ENCODE measurements around the gene STK39. TPM values are rescaled to one million over a fixed set of nuclear protein-coding genes. Genes with fewer than 3 reads are reported as not detected.

Gene STK39
- total and polyA plus RNA-seq, 2 donors from 2014 or later, result 15.9 to 27.1 TPM

GRCh38 chr2:168190590-168191336 lies 56.6 kb downstream of the STK39 start:
- no peak overlapping the region for H3K4me3 ChIP-seq (ENCODE audit: low read length in 3 of 3)
- DNase-seq (no peak), FAIRE-seq (no peak)
- intact Hi-C loops (cut with DNase I), result no loop called here
- no peaks in the 10 kb centered on the region for H3K36me3 ChIP-seq (ENCODE audit: control insufficient read depth in 2 of 3, insufficient read depth in 3 of 3, low read length in 3 of 3)
- no peaks in the 10 kb centered on the region for H3K27me3 ChIP-seq (ENCODE audit: control insufficient read depth, insufficient read depth, low read length)
- no peak overlapping the region for H3K9ac ChIP-seq (ENCODE audit: low read length in 3 of 3)
- TF ChIP-seq, protein P1, sequence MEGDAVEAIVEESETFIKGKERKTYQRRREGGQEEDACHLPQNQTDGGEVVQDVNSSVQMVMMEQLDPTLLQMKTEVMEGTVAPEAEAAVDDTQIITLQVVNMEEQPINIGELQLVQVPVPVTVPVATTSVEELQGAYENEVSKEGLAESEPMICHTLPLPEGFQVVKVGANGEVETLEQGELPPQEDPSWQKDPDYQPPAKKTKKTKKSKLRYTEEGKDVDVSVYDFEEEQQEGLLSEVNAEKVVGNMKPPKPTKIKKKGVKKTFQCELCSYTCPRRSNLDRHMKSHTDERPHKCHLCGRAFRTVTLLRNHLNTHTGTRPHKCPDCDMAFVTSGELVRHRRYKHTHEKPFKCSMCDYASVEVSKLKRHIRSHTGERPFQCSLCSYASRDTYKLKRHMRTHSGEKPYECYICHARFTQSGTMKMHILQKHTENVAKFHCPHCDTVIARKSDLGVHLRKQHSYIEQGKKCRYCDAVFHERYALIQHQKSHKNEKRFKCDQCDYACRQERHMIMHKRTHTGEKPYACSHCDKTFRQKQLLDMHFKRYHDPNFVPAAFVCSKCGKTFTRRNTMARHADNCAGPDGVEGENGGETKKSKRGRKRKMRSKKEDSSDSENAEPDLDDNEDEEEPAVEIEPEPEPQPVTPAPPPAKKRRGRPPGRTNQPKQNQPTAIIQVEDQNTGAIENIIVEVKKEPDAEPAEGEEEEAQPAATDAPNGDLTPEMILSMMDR (IDR thresholded peaks at IDR 0.05; ENCODE audit: borderline replicate concordance, extremely low read depth, insufficient read depth), result no peak
- H3K4me1 ChIP-seq (ENCODE audit: control insufficient read depth in 2 of 3, insufficient read depth in 2 of 3, low read depth in 1 of 3, low read length in 3 of 3), result peaks cover 0 to 11% (median 2%) of the 10 kb centered on the region in 3 donors
- no peaks in the 10 kb centered on the region for H3K9me3 ChIP-seq (ENCODE audit: control insufficient read depth in 2 of 3, insufficient read depth in 1 of 3, low read length in 3 of 3)
- no peak overlapping the region for H3K27ac ChIP-seq (ENCODE audit: low read depth in 2 of 2, low read length in 2 of 2)

- intact Hi-C loops (cut with DNase I), result no loop called here
- TF ChIP-seq, protein P1 (IDR thresholded peaks at IDR 0.05; ENCODE audit: borderline replicate concordance, extremely low read depth, insufficient read depth), result no peak
- Histone ChIP-seq H3K4me1 (ENCODE audit: control insufficient read depth in 2 of 3, insufficient read depth in 2 of 3, low read depth in 1 of 3, low read length in 3 of 3) (peaks cover 0 to 11% (median 2%) of the 10 kb centered on the region in 3 donors), H3K36me3 (ENCODE audit: control insufficient read depth in 2 of 3, insufficient read depth in 3 of 3, low read length in 3 of 3) (no peaks in the 10 kb centered on the region), H3K27me3 (ENCODE audit: control insufficient read depth, insufficient read depth, low read length) (no peaks in the 10 kb centered on the region), H3K4me3 (ENCODE audit: low read length in 3 of 3) (no peak overlapping the region), H3K27ac (ENCODE audit: low read depth in 2 of 2, low read length in 2 of 2) (no peak overlapping the region), H3K9ac (ENCODE audit: low read length in 3 of 3) (no peak overlapping the region), H3K9me3 (ENCODE audit: control insufficient read depth in 2 of 3, insufficient read depth in 1 of 3, low read length in 3 of 3) (no peaks in the 10 kb centered on the region)
- FAIRE-seq (no peak), DNase-seq (no peak)
These were observed 57.4 kb downstream of the STK39 start for GRCh38 chr2:168189835-168190569.

DNA sequence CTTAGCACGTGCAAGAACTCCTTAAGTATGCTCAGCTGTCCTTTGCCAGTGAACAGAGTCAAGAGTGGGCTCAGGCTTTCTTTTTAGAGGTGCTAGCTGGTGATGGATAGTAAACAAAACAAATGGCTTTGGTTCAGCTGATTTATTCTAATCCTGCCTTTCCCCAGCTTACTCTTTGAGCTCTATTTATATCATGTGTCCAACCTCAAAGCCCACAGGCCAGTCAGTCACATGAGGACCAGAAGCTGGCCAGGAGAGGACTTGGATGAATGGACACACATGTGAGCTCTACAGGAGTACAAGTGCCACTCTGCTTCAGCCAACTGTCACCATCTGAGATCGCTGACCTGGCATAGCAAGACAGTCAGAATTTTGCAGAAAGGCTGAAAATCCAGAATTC lies 59.4 kb downstream of the STK39 start:
- no peak overlapping the region for H3K4me3 ChIP-seq (ENCODE audit: low read length in 3 of 3)
- H3K9me3 ChIP-seq (ENCODE audit: control insufficient read depth in 2 of 3, insufficient read depth in 1 of 3, low read length in 3 of 3), result no peaks in the 10 kb centered on the region
- H3K4me1 ChIP-seq (ENCODE audit: control insufficient read depth in 2 of 3, insufficient read depth in 2 of 3, low read depth in 1 of 3, low read length in 3 of 3), result peaks cover 0 to 10% (median 2%) of the 10 kb centered on the region in 3 donors
- H3K27me3 ChIP-seq (ENCODE audit: control insufficient read depth, insufficient read depth, low read length), result no peaks in the 10 kb centered on the region
- no peak for DNase-seq
- H3K36me3 ChIP-seq (ENCODE audit: control insufficient read depth in 2 of 3, insufficient read depth in 3 of 3, low read length in 3 of 3), result no peaks in the 10 kb centered on the region
- intact Hi-C loops (cut with DNase I), result no loop called here
- no peak overlapping the region for H3K9ac ChIP-seq (ENCODE audit: low read length in 3 of 3)
- TF ChIP-seq, protein P1 (IDR thresholded peaks at IDR 0.05; ENCODE audit: borderline replicate concordance, extremely low read depth, insufficient read depth), result no peak
- FAIRE-seq, result no peak
- H3K27ac ChIP-seq (ENCODE audit: low read depth in 2 of 2, low read length in 2 of 2), result no peak overlapping the region

All from kidney (tissue), 14 donors.